Breast epithelium (tissue), 3 donors: ENCODE measurements around the gene ADCY5.

ENCODE experiments used
- POLR2A ChIP-seq: fragments of 450-650 bp; IDR thresholded peaks from one replicate; pipeline ENCODE4 v1.6.1; 2016; ENCODE audit warnings: antibody characterized with exemption, mild to moderate bottlenecking, moderate library complexity
- POLR2AphosphoS5 ChIP-seq, 3 donors: sonication (generic); formaldehyde crosslinking; IDR thresholded peaks; one replicate each; pipeline ENCODE4 v1.6.1; 2017; ENCODE audit warnings: antibody characterized with exemption in 3 of 3
- TF ChIP-seq, protein P1 (sequence below), 3 donors: fragments of 450-650 bp; IDR thresholded peaks; one replicate each; pipeline ENCODE4 v1.5.1; 2016 to 2017; ENCODE audit warnings: antibody characterized with exemption in 3 of 3, mild to moderate bottlenecking in 3 of 3, moderate library complexity in 3 of 3

- TF ChIP-seq, protein P1, sequence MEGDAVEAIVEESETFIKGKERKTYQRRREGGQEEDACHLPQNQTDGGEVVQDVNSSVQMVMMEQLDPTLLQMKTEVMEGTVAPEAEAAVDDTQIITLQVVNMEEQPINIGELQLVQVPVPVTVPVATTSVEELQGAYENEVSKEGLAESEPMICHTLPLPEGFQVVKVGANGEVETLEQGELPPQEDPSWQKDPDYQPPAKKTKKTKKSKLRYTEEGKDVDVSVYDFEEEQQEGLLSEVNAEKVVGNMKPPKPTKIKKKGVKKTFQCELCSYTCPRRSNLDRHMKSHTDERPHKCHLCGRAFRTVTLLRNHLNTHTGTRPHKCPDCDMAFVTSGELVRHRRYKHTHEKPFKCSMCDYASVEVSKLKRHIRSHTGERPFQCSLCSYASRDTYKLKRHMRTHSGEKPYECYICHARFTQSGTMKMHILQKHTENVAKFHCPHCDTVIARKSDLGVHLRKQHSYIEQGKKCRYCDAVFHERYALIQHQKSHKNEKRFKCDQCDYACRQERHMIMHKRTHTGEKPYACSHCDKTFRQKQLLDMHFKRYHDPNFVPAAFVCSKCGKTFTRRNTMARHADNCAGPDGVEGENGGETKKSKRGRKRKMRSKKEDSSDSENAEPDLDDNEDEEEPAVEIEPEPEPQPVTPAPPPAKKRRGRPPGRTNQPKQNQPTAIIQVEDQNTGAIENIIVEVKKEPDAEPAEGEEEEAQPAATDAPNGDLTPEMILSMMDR (IDR thresholded peaks at IDR 0.05): no peak
- TF ChIP-seq POLR2A: no peak
- TF ChIP-seq POLR2AphosphoS5 (IDR thresholded peaks at IDR 0.05): no peak
Measured at GRCh38 chr3:123367467-123368154, 81.3 kb downstream of the ADCY5 start.
